COLO668 (cell line): Measurements from ENCODE around the gene CUX1.

Experiments
- DNase-seq: peaks from one replicate; lab custom pipeline; 2025; ENCODE audit not compliant: unreplicated experiment; lab: John Stamatoyannopoulos, UW

CUX1 gene

DNA sequence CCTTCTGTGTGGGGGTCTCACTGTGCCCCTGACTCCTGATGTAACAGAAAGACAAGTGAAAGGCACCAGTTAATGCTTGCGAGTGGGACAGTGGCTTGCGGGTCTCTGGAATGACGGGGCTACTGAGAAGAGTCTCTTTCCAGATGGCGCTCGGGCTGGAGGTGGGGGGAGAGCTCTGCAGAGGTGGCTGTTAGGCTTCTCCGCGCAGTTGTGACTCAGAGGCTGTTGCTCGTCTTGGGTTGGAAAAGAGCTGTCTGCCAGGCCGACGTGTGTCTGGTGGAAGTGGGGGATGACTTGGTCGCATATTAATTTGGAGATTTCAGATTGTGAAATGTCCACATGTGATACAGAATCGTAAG, 441.3 kb downstream of the CUX1 start:
- no peak for DNase-seq

DNA sequence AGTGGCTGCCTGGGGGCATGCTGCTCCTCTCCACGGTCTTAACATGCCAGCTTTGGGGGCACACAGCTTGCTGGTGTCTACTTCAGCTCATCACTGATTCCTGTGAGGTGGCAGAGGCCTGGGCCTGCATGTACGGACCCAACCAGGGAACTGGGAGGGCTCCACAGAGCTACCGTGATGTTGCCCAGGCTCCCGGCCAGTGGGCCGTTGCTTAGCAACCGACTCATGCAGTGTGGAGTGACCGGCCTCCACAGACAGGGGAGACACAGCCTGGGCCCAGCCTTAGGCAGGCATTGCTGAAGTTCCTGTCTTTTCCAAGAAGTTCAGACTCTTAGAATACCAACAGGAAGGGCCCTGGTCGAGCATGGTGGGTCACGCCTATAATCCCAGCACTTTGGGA, 443.4 kb downstream of the CUX1 start:
- DNase-seq, result no peak

DNA sequence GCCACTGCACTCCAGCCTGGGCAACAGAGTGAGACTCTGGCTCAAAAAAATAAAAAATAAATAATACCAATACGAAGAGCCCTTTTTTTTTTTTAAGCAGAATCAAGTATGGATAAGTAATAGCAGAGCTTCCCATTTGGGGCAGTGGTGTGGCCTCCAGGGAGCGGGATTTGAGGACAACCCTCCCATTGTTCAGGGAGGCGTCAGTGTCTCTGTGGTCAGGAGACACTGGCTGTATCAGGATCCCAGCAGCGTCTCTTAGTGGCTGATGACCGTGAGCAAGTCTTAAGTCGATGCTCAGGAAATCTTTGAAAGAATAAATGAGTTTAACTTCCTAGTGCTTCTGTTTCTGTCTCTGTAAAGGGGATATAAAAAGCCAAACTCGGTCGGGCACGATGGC, 444.0 kb downstream of the CUX1 start:
- DNase-seq, result no peak

- DNase-seq, result no peak
These were observed 445.1 kb downstream of the CUX1 start for GRCh38 chr7:102262546-102262945.

DNA sequence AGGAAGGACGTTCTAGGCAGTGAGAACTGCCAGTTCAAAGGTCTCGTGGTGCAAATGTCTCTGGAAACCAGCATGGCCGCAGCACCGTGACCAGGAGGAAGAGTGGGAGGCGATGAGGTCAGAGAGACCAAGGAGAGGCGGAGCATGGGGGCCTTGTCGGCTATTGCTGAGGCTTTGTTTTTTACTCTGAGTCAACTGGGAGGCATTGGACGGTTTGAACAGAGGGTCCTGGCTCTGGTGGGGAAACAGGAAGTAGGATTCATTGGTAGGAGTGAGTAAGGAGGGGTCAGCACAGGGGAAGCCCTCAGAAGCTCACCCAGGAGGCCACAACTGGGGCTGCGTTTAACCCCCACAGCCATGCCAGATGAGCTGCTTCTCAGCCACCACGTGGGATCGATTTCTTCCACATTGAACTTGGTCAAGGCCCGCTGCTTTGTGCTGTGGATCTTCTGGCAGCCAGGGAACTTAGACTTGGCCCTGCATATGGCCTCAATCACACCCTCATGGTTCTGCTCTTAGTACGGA, 447.0 kb downstream of the CUX1 start:
- no peak for DNase-seq

DNA sequence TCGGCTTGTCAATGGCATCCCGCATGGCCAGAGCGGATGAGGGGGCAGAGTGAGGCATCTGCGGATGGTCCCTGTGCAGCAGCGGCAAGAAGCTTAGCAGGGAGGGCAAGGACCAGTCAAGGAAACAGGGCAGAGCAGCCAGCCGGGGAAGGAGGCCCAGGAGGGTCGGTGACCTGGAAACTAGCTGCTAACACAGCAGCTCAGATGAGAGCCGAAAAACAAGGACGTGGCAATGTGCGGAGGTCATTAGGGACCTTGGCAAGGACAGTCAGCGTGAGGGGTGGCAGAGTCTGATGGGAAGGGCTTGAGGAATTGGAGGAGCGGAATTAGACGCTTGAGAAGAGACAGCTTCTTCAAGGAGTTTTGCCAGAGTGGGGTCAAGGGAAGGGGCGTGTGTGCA, 449.1 kb downstream of the CUX1 start:
- no peak for DNase-seq

- no peak for DNase-seq
These were observed 451.2 kb downstream of the CUX1 start for GRCh38 chr7:102268635-102269034.

- no peak for DNase-seq
These were observed 452.9 kb downstream of the CUX1 start for GRCh38 chr7:102270178-102270887.

- DNase-seq, result no peak
These were observed 453.9 kb downstream of the CUX1 start for GRCh38 chr7:102271158-102271798.

DNA sequence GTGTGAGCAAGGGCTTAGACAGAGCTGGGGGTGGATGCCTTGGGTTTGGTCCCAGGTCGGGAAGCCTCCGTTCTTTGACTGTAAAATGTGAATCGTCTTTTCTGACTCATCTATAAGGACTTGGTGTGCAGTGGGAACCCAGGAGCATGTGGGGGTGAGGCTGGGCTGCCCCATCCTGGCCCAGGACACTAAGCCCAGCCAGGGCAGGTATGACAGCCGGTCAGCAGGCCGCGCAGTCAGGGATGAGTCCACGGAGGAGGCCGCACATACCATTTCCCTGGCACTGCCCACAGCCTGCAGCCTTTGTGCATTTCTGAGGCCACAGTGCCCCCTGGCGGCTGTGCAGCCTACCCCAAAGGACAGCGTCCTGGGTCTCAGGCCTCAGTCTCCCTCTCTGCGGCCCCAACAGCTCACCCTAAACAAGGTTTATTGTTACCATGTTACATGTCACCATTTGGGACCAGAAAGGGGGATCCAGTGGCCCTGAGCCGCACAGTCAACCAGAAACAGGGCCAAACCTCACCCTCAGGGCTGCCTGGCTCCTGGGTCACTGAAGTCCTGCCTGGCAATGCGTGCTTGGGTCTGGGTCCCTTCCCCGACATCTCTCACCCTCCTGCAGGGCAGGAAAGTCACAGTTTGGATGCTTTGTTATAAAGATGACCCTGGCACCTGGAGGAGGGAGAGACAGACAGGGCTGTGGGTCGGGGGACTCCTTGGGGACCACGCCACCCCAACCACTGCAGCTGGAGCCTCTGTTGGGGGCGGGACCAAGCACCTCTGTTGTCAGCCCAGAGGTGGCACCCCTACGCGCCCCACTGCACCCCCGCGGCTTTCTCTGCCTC, 454.9 kb downstream of the CUX1 start:
- peak; percentile 69 for DNase-seq

DNA sequence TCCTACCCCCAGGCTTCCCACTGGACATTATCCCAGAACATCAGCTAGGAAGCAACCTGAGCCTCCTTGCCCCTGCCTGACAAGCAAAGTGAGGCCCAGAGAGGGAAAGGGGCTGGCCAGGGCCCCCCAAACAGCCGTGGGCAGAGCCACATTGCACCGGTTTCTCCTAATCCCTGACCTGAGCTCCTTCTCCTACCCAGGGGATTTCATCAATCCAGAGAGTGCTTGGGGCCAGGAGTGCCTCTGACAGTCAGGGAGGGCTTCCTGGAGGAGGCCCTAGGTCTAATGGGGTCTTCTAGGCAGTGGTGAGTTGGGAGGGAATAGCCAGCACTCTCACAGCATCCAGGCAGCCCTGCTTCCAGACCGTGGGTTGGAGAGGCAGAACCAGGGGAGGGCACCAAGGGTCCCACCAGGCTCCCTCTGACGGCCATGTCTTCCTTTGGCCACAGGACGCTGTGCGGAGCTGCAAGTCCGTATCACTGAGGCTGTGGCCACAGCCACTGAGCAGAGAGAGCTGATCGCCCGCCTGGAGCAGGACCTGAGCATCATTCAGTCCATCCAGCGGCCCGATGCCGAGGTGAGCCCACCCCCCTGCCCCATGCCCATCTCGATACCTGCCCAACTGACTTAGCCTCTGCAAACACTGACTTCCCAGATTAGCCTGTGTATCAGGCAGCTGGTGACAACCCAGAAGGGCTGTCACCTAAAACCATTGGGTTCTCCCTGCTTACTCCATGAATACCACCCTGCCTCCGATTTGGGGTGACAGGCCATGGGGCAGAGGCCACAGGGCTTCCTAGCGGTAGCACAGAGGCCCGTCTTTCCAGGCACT, 455.7 kb downstream of the CUX1 start:
- no peak for DNase-seq

DNA sequence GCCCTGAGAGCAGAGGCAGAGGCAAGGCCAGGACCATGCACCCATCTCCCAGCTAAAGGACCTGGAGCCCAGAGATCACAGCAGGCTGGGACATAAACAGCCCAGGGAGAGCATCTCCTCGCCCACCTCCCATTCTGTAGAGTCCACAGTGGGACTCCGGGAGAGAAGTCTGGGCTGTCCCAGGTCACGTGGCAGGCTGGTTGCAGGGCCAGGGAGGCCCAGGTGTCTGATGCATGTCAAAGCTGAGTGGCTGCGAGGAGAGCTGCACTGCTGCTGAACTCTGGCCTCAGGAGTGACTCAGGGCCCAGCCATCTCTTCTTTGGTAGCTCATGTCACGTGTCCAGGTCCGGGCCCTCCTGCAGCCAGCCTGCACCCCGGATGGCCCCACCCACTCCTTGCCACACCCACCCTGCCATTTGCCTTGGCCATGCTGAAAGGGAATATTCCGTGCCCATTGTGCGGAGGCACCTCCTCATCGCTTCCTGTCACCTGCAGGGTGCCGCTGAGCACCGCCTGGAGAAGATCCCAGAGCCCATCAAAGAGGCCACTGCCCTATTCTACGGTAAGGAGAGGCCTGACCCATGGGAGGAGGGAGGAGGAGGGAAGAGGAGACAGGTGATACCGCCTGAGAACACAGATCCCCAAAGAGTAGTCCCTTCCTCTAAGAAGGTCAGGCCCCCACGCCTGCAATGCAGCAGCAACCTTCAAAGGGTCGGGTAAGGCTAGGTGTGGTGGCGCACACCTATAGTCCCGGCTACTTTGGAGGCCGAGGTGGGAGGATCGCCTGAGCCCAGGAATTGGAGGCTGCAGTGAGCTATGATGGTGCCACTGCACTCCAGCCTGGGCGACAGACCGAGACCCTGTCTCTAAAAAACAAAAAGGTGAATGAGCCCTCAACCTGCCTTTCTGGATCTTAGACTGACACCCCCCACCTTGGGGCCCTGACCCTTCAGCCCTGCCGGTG, 456.6 kb downstream of the CUX1 start:
- peak; percentile 47 for DNase-seq

GRCh38 chr7:102275123-102275703, 457.8 kb downstream of the CUX1 start:
- no peak for DNase-seq

DNA sequence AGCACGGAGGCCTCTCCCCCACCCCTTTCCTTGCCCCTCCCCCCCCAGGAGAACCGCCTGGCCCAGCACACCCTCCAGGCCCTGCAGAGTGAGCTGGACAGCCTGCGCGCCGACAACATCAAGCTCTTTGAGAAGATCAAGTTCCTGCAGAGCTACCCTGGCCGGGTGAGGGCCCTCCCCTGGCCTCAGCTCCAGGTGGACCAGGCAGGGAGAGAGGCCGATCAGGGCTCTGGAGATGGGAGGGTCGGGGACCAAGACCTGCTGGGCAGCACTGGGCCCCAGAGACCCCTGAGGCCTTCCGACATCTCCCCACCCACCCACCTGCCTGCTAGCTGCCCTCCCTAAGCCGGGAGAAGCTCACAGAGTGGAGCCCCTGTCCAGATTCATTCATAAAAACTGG, 460.5 kb downstream of the CUX1 start:
- DNase-seq, result no peak

GRCh38 chr7:102279537-102280400, 462.3 kb downstream of the CUX1 start:
- DNase-seq, result peak; percentile 52

- DNase-seq, result no peak
These were observed 463.1 kb downstream of the CUX1 start for GRCh38 chr7:102280521-102280920.

DNA sequence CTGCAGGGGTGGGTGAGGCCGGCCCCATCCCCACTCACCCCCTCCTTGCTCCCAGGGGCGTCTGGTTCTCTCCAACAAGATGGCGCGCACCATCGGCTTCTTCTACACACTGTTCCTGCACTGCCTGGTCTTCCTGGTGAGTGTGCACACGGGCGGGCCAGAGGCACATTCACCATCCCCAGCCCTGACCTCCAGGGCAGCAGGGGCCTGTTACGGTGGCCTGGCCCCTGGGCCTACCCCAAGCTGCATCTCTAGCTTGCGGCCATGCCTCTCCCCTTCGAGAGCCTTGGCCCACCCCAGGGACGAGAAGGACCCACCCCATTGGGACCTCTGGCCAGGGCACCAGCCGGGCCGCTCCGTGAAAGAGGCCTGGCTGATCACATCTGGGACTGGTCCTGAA, 464.4 kb downstream of the CUX1 start:
- DNase-seq, result no peak
